Superior temporal gyrus (tissue), 1 donor: ENCODE data around the gene DYTN.

Experiments
- DNase-seq: peaks from one replicate; pipeline ENCODE4 v3.0.0-alpha.2; 2016; ENCODE audit errors: extremely low spot score

DYTN gene

DNA sequence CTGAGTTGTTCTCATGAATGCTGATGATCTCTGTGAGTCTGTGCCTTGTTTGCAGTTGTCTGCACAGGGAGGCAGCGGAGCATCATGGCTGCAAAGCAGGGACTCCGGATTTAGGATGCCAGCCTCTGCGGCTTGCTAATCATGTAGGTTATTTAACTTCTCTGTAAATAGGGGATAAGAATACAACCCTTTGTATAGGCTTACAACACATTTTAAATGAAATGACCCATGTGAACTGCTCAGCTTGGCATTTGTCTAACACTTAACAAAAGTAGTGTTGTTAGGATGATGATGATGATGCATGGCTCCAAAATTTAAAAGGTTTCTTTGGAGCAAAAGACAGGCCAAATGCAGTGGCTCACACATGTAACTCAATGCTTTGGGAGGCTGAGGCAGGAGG lies 19.4 kb downstream of the DYTN start:
- DNase-seq: no peak

DNA sequence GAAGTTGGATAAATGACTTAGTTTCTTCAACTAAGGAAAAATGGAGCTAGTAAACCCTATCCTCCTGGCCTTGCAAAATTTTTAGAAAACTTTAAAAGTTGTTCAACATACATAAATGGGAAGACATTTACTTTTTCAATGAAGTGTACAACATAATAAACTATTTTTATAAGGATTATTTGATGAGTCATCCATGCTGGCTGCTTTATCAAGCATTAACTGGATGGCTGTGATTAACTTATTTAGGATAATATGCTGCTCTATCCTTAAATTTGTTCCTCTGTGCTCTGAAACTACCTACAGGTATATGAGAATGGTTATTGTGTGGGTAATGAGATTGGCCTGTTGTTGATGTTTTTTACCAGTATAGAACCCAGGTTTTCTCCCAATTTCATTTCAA lies 21.3 kb downstream of the DYTN start:
- no peak for DNase-seq

DNA sequence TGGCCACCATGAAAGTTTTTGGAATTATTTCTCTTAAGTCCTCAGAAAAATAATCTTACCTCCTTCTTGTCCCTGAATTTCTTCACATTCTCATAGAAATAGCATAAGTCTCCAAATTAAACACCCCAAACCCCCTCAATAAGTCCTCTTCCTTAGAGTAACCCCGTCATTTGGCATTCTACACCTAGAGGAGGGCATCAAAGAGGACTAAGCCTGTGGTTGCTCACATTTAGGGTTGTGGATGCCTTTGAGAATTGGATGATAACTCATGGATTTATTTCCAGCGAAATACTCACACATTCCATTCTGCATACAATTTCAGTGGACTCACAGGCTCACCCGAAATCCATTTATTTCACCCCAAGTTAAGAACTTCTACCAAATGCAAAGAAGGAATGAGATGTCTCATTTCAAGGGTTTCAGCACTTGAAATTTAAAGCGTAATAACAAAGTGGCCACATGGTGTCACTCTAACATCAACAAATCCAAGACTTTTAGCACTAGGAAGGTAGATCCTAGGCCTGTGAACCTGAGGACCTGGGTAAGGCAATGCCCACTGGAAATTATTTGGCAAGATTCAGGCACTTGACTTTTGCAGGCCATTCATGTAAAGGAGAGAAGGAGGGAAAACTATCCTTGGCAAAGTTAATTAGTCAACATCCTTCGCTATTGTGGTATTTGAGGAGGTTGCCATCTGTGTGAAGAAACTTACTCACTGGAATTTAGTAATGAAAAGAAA lies 24.6 kb downstream of the DYTN start:
- DNase-seq: peak; percentile 89

DNA sequence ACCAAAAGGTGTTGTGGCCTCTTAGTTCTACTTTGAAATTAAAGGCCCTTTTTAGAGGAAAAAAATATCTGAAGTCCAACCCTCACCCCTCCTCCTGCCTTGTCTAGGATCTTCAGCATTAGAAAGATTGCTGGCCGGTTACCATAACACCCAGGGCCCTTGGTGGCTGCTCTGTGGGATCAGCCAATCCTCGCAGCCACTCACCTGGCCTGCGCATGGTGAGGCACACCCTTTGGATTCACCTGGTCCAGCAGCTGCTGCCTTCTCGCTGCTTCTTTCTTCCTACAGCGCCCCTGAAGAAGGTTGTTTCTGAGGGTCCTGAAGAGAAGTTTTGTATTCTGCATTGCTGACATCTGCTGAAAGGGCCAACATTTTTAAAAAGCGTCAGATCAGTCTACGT lies 25.2 kb downstream of the DYTN start:
- no peak for DNase-seq

DNA sequence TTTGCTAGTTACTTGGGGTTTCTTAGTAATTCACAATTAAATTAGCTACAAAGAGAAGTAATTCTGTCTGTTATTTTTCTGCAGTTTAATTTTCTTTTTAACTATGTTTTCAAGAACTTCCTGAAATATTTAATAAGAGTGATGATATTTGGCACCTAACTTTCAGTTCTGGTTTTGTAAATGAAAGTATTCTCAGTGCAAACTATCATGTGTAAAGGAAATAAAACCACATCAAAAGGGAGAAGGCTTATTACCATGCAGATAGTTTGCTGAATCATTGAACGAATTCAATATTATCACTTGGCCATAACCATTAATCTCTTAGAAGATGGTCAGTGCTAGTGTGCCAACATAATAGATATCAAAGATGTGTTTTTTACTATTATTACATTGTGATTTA lies 29.2 kb downstream of the DYTN start:
- DNase-seq: no peak

DNA sequence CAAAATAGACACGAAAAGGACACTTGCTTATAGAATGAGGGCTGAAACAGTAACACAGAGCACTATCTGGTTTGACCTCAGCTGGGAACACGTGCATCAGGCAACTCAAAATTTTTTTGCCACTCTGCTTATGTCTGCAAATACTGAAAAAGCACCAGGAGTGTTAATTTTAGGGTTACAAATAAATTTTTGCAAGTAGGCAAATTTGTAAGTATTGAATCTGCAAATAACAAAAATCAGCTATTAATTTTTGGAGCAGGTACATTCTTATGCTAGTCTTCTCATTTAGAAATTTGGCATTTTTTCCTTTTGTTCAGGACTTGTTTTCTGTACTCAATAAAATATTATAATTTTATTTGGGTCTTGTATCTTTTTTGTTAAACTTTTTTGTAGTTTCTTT lies 29.7 kb downstream of the DYTN start:
- no peak for DNase-seq

DNA sequence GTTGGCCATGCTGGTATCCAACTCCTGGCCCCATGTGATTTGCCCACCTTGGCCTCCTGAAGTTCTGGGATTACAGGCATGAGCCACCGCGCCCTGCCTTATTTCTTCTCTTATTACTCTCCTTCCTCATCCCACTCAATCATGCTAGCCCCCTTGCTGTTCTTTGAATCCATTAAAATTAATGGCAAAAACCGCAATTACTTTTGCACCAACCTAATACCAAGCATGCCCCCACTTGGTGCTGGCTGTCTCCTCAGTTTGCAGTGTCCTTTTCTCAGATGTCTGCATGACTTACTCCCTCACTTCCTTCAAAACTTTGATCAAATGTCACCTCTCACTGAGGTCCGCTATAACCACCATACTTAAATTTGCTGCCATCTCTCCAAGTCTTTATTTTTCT lies 34.6 kb downstream of the DYTN start:
- no peak for DNase-seq

DNA sequence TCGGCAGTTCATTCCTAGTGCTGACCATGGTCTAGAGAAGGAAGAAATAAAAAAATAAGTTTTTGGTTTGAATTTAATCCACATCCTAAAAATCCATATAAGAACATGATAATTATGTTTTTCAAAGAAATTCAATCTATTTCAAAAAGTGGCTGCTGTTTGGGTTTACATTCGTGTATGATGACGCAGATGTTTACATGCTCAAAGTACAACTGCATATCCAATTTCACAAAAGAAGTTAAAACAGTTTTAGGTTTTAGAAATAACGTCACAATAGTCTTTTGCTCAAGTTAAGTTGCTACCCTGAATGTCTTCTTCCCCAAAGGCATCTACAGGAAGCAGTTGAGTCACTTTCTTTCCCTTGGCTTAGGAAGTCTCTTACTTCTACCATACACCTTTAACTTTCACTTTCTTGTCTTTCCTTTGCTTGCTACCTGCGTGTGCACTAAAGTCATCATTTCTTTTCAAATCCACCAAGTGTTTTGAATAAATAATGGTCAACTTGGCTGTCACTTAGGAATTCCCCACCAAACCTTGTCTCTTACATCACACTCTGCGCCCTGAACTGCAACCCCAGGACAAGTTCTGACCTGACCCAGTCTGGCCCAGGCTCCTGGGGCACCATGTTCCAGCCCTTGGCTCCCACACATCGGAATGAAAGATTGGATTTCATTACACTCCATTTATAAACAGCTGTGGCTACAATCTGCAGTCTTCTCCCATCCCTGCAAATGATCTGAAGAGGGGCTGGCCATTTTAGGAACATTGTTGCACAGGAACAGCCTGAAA lies 47.5 kb downstream of the DYTN start:
- no peak for DNase-seq

DNA sequence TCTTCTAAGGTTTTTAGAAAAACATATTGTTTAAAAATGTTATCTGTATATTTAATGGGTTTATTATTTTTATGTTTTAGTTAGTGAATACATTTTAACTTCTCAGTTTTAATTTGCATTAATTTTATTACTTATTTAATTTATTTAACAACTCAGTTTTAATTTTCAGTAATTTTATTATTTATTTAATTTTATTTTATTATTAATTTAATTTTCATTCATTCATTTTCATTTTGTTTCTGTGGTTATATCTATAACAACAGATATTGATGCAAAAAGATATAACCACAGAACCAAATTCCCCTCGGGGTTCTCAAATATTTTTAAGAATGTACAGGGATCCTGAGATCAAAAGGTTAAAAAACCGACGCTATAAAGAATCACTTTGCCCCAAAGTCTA lies 52.9 kb downstream of the DYTN start:
- no peak for DNase-seq

DNA sequence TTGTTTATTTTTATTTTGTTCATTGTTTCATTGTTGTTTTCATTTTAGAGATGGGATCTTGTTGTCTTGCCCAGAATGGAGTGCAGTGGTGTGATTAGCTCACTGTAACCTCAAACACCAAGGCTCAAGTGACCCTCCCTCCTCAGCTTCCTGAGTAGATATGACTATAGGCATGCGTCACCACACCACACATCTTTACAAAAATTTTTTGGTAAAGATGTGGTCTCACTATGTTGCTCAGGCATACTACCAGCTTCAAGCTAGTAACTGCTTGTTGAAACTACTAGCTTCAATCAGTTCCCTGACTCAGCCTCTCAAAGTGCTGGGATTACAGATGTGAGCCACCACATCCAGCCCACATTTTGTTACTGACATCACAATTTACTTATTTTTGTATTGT lies 61.1 kb downstream of the DYTN start:
- DNase-seq: no peak

DNA sequence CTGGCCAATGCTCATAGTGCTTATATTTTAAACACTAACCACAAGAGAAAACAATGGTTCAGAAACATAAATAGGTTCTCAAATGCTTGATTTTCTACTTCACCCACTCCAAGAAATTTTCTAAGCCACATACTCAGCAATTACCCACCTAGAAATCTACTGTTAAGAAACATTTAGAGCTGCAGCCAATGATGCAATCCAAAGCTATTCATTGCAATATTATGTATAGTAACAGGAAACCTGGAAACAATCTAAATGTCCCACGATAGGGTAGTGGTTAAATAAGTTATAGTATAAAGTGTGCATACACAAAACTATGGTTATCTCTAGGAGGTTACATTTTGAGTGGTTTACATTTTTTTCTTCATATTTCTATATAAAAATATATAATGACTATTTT lies 70.2 kb downstream of the DYTN start:
- DNase-seq: no peak

DNA sequence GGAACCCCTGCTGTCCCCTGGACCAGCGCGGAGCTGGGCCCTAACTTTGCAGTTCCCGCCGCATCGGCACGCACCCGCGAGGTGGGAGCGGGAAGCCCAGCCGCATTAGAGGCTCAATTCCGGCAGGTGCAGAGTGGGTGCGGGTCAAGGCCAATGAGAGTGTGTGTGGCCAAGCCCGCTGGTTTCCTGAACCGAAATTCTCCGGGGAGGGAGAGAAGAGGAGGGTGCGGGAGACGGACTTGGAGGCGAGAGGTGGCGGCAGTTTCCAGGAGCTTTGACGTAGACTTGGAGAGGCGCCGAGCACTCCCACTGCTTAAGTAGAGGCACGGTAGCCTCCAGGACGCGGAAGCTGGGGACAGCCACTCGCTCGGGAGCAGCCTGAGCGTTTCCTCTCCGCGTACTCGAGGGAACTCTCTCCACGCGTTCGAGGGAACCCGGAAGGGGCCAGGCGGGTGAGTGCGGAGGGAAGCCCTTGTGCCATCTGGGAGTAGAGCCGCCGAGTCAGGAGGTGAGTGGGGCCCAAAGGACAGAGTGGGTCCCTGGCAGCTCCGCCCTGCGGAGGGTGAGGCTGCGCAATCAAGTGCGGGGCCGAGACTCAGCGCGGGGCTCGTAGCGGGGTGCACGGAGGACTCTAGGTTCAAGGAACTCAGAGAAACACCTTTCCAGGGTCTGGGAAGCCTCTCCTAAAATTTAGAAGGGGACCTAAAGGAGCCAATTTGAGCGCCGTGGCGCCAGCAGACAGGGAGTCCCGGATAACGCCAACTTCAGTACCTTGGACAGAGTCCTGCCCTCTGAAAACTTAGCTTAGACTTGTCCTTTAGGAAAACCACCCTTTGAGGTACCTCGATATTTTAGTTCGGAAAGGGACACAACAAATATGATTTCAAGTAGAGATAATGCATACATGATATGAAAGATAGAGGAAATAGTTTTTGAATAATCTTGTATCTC lies 75.8 kb downstream of the DYTN start, which contains the start of gene FAM237A:
FAM237A (plus strand) TSS at position 413 of the 951 bp plus-strand sequence. CDS start 1,750 bp downstream, outside the sequence.
- peak; percentile 38 for DNase-seq

DNA sequence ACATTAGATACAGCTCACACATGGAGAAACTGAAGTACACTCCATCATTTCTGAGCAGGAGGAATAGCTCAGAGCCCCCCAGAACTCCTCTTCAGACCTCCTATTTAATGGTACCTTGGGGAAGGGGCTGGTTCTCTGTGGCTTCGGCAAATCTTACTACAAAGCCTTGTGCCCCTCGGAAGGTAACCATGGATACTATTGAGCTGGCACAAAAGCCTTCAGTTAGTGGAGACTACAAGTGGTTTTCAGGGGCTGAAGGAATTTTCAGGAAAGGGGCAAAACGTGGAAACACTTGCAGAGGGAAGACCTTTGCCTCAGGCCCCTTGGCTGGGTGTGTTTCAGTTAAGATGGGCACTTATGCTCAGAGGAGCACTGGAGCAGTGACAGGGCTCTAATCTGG lies 77.0 kb downstream of the DYTN start:
- DNase-seq: no peak

DNA sequence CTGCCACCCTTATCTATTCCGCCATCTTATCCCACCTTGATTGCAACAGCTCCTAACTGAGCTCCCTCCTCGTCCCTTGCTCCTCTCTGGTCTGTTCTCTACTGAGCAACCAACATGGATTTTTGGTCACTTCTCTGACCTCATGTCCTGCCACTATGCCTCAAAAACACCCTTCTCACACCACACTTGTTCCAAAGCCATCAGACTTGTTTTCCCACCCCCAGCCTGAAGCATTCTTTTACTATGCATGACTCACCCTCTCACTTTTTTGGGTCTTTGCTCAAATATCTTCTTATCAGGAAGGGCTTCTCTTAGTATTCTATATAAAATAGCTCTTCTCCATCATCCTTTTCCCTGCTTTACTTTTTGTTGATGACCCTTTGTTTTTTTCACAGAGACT lies 78.6 kb downstream of the DYTN start:
- DNase-seq: no peak

DNA sequence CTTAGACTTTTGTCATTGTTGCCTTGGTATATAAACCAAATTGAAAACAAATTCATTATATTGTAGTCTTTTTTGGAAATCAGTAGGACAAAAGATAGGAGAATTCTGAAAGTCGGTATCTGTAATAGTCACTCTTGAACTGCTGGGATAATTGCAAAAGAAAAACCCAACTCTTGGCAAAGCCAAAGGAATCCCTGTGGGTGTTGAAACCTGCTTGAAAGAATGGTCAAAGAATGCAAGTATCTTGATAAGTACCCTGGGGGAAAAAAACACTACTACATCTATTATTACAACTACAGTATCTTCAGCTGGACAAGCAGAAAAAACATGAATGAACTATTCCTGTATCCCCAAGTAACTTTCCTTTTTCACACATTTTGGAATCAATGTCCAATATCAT lies 83.2 kb downstream of the DYTN start:
- no peak for DNase-seq

DNA sequence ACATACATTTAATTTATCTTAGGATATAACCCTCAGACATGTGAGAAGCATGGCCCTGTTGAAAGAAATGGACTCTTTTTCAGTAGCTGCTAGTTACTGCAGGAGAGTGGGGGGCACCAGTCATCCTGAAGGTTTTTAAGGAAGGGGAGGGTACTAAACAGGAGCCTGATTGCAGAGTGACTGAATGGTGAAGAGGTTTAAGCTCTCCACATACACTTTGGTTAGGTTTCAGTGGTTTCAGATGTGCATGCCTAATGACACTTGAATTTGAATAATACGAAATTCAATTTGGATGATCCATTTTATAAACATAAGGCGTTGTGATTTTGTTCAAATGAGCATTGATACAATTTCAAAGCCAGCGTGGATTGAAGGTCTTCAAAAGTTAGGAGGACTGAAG lies 86.9 kb downstream of the DYTN start:
- DNase-seq: no peak

DNA sequence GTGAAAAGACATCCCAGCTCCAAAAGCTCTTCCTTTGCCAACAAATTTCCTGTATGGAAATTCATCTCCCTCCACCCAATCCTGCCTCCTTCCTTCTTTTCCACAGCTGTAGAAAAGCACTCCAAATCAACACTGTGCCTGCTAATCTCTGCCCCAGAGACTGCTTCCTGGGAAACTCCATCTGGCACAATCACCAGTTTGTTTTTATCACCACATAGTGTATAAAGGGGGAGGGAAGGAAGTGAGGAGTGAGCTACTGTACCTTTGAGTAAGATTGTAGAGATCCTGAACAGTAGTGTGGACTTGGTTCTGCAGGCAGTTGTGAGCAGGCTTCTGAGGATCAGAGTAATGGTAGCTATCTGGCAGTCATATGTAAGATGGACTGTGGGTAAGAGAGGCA lies 90.6 kb downstream of the DYTN start:
- no peak for DNase-seq

DNA sequence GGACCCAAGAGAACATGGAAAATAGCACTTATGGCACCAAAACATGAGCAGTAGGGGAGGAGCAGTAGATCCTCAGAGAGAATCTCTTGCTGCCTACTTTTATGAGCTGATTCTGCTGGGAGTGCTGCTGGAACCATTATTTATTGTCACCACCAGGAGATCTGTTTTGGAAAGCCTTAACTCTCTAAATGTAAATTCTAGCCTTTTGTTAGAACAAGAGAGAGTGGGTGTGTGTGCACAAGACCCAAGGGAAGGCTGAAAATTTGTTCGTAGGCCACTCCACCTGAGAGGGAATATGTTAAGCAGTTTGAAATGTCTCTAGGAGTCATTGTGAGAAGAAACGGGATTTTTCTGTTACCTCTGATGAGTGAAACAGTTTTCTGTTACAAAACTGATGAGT lies 92.1 kb downstream of the DYTN start:
- DNase-seq: no peak

DNA sequence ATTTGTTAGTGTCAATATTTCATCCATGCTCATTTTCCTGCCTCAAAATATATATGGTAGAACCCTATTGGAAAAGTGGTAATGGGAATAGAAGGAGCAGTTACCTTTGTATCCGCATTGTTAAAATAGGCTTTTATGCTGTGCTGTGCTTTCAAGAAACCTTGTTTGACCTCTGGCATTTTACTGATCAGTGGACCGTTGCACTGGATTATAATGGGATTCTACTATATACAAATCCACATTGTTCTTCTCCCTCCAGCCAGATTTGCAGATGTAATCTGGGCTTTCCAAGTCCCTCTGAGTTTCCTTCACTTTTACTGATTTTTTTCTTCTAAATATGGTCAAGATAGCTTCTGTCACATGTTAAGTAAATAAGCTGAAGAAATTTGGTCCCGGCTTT lies 99.2 kb downstream of the DYTN start:
- no peak for DNase-seq

DNA sequence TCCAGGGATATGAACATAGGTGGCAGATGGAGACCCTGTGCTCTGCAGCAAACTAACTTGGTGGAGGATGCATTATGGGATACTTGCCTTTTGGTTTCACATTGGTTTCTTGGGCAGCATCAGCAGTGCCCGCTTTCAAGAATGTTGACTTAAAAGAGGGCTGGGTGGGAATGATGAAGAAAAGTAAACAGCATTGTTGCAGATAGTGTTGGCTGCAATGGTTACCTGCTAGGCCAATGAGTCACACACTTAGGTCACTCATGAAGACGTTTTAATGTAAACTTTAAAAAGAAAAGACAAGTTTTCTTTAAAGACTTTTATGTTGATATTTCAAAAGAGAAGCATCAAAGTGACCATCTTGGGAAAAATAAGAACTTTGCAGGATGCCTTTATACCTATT lies 102.0 kb downstream of the DYTN start:
- no peak for DNase-seq

DNA sequence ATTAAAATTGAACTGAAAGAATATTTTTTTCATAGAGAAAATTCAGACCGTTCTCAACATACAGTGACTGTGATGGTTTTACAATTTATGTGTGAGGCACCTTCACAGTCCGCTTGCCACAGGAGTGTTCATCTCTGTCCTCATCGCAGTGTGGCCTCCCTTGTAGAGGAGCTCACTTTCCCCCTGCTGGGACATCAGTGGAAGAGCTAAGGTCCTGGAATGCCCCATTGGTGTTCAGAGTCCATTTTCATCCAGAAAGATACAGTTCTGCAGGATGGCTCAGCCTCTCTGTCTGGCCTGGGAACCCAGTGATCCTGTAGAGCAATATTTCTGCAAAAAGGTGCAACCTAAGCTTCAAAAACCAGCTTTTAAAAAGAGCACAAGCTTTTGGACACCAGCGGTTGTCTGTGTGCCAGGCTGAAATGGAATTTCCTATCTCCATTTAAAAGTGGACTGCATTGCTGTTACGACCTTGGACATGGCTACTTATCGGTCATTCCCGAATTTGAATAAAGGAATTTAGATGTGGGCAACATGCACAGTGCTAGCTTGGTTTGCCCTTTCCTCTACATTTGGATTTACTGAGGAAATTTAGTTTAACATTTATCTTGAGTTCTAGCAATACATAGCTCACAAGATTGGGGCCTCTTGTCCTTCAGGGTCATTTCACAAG lies 102.6 kb downstream of the DYTN start:
- DNase-seq: no peak

DNA sequence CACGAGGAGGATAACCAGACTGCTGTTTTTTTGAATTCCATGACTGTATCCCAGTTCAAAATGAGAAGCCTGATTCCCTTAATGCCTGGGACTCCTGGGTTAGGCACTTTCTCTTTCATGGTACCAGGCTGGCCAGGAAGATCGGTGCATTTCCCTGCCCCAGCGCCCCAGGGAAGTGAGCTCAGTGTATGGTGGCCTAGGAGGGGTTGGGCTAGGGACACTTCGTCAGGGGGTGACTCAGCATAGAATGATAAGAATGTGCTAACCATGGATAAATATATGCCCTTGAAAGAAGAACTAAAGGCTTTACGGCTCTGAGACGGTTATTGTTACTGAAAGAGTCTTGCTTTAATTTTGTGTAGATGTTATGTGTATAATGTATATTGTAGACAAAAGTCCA lies 103.4 kb downstream of the DYTN start:
- no peak for DNase-seq
